HFFc6 (cell line): ENCODE measurements around the gene MS4A5. TPM values are rescaled to one million over a fixed set of nuclear protein-coding genes. Genes with fewer than 3 reads are reported as not detected.
"Not testable (repeated sequence)": the region's sequence is repeated elsewhere in the genome, so short reads cannot be mapped to it uniquely, and the experiment has no call there.

Experiments used
- DNase-seq: peaks from one replicate; pipeline ENCODE4 v3.0.0-alpha.2; 2018
- H3K27ac Mint-ChIP-seq: 2 replicates; pipeline ENCODE4 v1.8.0; 2020; ENCODE audit warnings: mild to moderate bottlenecking, mixed read lengths
- H3K27me3 Mint-ChIP-seq: 2 replicates; pipeline ENCODE4 v1.8.0; 2021; ENCODE audit warnings: mild to moderate bottlenecking, moderate library complexity, mixed read lengths; ENCODE audit not compliant: insufficient read depth
- H3K36me3 Mint-ChIP-seq: 2 replicates; pipeline ENCODE4 v1.8.0; 2021; ENCODE audit warnings: low read depth, mixed read lengths
- H3K4me1 Mint-ChIP-seq: 2 replicates; pipeline ENCODE4 v1.8.0; 2020; ENCODE audit warnings: low read depth, mixed read lengths
- H3K4me3 Mint-ChIP-seq: 2 replicates; pipeline ENCODE4 v1.8.0; 2020; ENCODE audit warnings: mild to moderate bottlenecking, moderate library complexity, mixed read lengths
- H3K9me3 Mint-ChIP-seq: 2 replicates; pipeline ENCODE4 v1.8.0; 2020; ENCODE audit warnings: mild to moderate bottlenecking, mixed read lengths
- CTCF ChIP-seq: fragments of 200-600 bp; sonication (generic); IDR thresholded peaks from 2 replicates; pipeline ENCODE4 v1.5.0; 2021; ENCODE audit warnings: antibody characterized with exemption, mild to moderate bottlenecking
- total RNA-seq, 6 experiments: library from RNA; stranded (reverse); fragmentation: NEBNext Ultra II Directional; extraction: Animal tissue kit (Norgen Biotek cat#: 25700); gene quantifications; 2 replicates in 1 of 6; 3 replicates in 5 of 6; pipeline ENCODE4 v1.2.3, GENCODE V29; 2021

Gene MS4A5
- total RNA-seq, 6 experiments from 2014 or later: not detected

DNA sequence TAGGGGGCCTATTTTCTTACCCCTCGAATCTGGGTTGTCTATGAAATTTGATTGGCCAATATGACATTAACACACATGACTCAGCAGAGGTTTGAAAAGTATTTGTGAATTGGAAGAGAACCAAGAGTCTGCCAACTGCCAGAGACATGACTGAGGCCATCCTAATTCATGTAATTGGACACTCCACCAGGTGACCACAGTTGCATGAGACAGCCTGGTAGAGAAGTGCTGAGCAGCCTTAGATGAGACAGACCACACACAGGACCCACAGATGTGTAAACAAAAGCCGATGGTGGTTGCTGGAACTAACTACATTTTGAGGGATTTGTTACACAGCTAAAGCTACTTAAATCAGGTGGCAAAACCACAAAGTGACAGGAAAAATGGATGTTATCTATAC, 855 bp upstream of the MS4A5 start:
- no peak for TF ChIP-seq CTCF
- Mint-ChIP-seq H3K27ac (no peak overlapping the region), H3K4me1 (no peaks in the 10 kb centered on the region), H3K9me3 (peaks cover 36% of the 10 kb centered on the region), H3K36me3 (peaks cover 5% of the 10 kb centered on the region; the same call in 1 of the 2 replicates), H3K4me3 (no peak overlapping the region), H3K27me3 (no peaks in the 10 kb centered on the region)
- no peak for DNase-seq

DNA sequence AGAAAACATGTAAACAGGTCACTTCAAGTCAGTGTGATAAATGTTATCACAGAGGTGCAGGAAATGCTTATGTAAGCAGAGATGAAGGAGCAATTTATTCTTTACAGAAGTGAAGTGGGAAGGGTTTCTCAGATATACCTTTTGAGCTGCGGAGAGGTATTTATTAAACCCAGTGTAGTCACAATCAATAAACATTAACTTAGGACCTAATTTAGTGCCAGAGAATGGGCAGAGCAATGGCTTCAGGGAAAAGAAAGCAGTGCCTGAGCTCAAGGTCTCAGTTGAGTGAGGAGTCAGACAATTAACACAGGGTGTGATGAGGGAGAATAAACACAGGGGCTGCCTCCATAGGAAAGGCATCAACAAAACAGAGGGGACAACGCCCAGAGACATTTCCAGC, 1.9 kb downstream of the MS4A5 start:
- TF ChIP-seq CTCF: no peak
- no peaks in the 10 kb centered on the region for H3K4me1 Mint-ChIP-seq
- H3K9me3 Mint-ChIP-seq: peaks cover 31% of the 10 kb centered on the region
- no peak for DNase-seq
- no peak overlapping the region for H3K4me3 Mint-ChIP-seq
- H3K27ac Mint-ChIP-seq: no peak overlapping the region
- no peaks in the 10 kb centered on the region for H3K27me3 Mint-ChIP-seq
- H3K36me3 Mint-ChIP-seq: peaks cover 5% of the 10 kb centered on the region; the same call in 1 of the 2 replicates

DNA sequence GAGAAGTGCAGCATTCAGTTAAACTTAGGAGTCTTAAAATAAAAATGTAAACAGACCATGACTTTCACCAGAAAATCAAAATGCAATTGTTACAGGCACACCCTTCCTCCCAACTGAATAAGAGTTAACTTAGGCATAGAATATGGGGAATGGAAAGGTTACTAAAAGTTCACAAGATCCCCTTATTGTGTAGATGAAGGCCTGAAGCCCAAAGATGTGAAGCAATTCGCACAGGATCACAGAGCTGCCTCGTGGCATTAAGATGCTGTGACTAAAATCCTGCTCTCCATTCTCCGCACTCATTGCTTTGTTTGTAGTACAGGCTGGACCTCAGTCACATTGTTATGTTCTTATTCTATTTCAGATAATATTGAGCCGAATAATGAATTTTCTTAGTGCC, 4.0 kb downstream of the MS4A5 start:
- no peak for TF ChIP-seq CTCF
- Mint-ChIP-seq H3K4me3 (no peak overlapping the region), H3K27ac (no peak overlapping the region), H3K36me3 (peaks cover 5% of the 10 kb centered on the region; the same call in 1 of the 2 replicates), H3K9me3 (peaks cover 31% of the 10 kb centered on the region), H3K4me1 (no peaks in the 10 kb centered on the region), H3K27me3 (no peaks in the 10 kb centered on the region)
- DNase-seq: no peak

DNA sequence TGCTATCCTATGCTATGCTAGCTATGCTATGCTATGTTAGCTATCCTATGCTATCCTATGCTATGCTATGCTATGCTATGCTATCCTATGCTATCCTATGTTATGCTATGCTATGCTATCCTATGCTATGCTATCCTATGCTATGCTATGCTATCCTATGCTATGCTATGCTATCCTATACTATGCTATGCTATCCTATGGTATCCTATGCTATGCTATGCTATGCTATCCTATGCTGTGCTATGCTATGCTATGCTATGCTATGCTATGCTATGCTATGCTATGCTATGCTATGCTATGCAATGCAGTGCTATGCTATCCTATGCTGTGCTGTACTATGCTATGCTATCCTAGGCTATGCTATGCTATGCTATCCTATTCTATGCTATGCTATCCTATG, 17.7 kb downstream of the MS4A5 start:
- Mint-ChIP-seq H3K4me3 (no peak overlapping the region), H3K4me1 (no peaks in the 10 kb centered on the region), H3K36me3 (no peaks in the 10 kb centered on the region), H3K27ac (no peak overlapping the region), H3K9me3 (peaks cover 12% of the 10 kb centered on the region), H3K27me3 (no peaks in the 10 kb centered on the region)
- no peak for DNase-seq
- TF ChIP-seq CTCF: no peak

- Mint-ChIP-seq H3K27me3 (no peaks in the 10 kb centered on the region), H3K27ac (no peak overlapping the region), H3K4me3 (no peak overlapping the region), H3K4me1 (no peaks in the 10 kb centered on the region), H3K36me3 (no peaks in the 10 kb centered on the region), H3K9me3 (peaks cover 12% of the 10 kb centered on the region)
- DNase-seq: no peak
- TF ChIP-seq CTCF: no peak
These were observed 18.5 kb downstream of the MS4A5 start for GRCh38 chr11:60447846-60448245.

DNA sequence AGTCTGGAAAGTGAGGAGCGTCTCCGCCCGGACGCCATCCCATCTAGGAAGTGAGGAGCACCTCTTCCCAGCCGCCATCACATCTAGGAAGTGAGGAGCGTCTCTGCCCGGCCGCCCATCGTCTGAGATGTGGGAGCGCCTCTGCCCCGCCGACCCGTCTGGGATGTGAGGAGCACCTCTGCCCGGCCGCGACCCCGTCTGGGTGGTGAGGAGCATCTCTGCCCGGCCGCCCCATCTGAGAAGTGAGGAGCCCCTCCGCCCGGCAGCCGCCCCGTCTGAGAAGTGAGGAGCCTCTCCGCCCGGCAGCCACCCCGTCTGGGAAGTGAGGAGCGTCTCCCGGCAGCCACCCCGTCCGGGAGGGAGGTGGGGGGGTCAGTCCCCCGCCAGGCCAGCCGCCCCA, 21.8 kb downstream of the MS4A5 start:
- not testable (repeated sequence) for H3K4me3 Mint-ChIP-seq, DNase-seq, H3K4me1 Mint-ChIP-seq, H3K27me3 Mint-ChIP-seq, H3K36me3 Mint-ChIP-seq, H3K27ac Mint-ChIP-seq
- peaks cover 23% of the 10 kb centered on the region for H3K9me3 Mint-ChIP-seq
